Hematopoietic multipotent progenitor cell treated with erythropoietin and hydrocortisone succinate and interleukin-3 and kit ligand, for 6 days (in vitro differentiated cells): ENCODE data around the gene TLL2.

ENCODE experiments used
- DNase-seq: peaks from one replicate; pipeline ENCODE4 v3.0.0-alpha.2; 2015

The TLL2 gene

GRCh38 chr10:96418582-96418981 lies 95.1 kb downstream of the TLL2 start:
- DNase-seq = no peak

GRCh38 chr10:96417441-96417840 lies 96.3 kb downstream of the TLL2 start:
- DNase-seq = peak; percentile 19

- DNase-seq = no peak
These were observed 97.1 kb downstream of the TLL2 start for GRCh38 chr10:96416643-96417042.

- peak; percentile 65 for DNase-seq
These were observed 97.7 kb downstream of the TLL2 start for GRCh38 chr10:96415891-96416554.

- no peak for DNase-seq
These were observed 98.4 kb downstream of the TLL2 start for GRCh38 chr10:96415150-96415890.

GRCh38 chr10:96414303-96414702 lies 99.4 kb downstream of the TLL2 start:
- DNase-seq = no peak

- DNase-seq = no peak
These were observed 100.5 kb downstream of the TLL2 start for GRCh38 chr10:96413151-96413787.

- no peak for DNase-seq
These were observed 101.9 kb downstream of the TLL2 start for GRCh38 chr10:96411716-96412320.

- no peak for DNase-seq
These were observed 103.4 kb downstream of the TLL2 start for GRCh38 chr10:96410296-96410695.

- DNase-seq = no peak
These were observed 105.5 kb downstream of the TLL2 start for GRCh38 chr10:96408201-96408600.

- DNase-seq = no peak
These were observed 106.1 kb downstream of the TLL2 start for GRCh38 chr10:96407560-96408069.

- no peak for DNase-seq
These were observed 107.6 kb downstream of the TLL2 start for GRCh38 chr10:96406091-96406490.

- no peak for DNase-seq
These were observed 111.1 kb downstream of the TLL2 start for GRCh38 chr10:96402417-96403305.

- DNase-seq = no peak
These were observed 112.7 kb downstream of the TLL2 start for GRCh38 chr10:96401036-96401435.

- no peak for DNase-seq
These were observed 113.3 kb downstream of the TLL2 start for GRCh38 chr10:96400465-96400864.

- no peak for DNase-seq
These were observed 115.8 kb downstream of the TLL2 start for GRCh38 chr10:96397902-96398301.

GRCh38 chr10:96395931-96396877 lies 117.5 kb downstream of the TLL2 start:
- peak; percentile 86 for DNase-seq

- DNase-seq = no peak
These were observed 123.3 kb downstream of the TLL2 start for GRCh38 chr10:96390460-96390864.

- DNase-seq = no peak
These were observed 123.9 kb downstream of the TLL2 start for GRCh38 chr10:96389785-96390184.

- no peak for DNase-seq
These were observed 126.1 kb downstream of the TLL2 start for GRCh38 chr10:96387601-96388000.

GRCh38 chr10:96387161-96387560 lies 126.6 kb downstream of the TLL2 start:
- DNase-seq = no peak
